Ovary (tissue), 3 donors: ENCODE measurements around the gene MED8.

Source experiments
- CTCF ChIP-seq, 3 donors: fragments of 450-650 bp in 2 of 3; fragments of 200-600 bp in 1 of 3; IDR thresholded peaks; one replicate each; pipeline versions ENCODE4 v1.5.1 to v1.8.0; 2016 to 2022; ENCODE audit warnings: antibody characterized with exemption in 3 of 3, mild to moderate bottlenecking in 1 of 3
- POLR2A ChIP-seq: fragments of 450-650 bp; IDR thresholded peaks from one replicate; pipeline ENCODE4 v1.6.1; 2017; ENCODE audit warnings: antibody characterized with exemption, mild to moderate bottlenecking, moderate library complexity
- donor health status: DM: no; HTN: no; CAD: no.

- TF ChIP-seq CTCF (IDR thresholded peaks at IDR 0.05) (no peak), POLR2A (no peak)
These were observed 49.9 kb downstream of the MED8 start for GRCh38 chr1:43339584-43340232.
